NCI-H1417 treated with DMSO at 0.1 percent for 48 hours (cell line): ENCODE results near the gene FDXR.

Experiments
- DNase-seq: peaks from one replicate; lab custom pipeline; 2025; lab: John Stamatoyannopoulos, UW

The FDXR gene

GRCh38 chr17:74833501-74834377, 39.1 kb downstream of the FDXR start:
- no peak for DNase-seq

DNA sequence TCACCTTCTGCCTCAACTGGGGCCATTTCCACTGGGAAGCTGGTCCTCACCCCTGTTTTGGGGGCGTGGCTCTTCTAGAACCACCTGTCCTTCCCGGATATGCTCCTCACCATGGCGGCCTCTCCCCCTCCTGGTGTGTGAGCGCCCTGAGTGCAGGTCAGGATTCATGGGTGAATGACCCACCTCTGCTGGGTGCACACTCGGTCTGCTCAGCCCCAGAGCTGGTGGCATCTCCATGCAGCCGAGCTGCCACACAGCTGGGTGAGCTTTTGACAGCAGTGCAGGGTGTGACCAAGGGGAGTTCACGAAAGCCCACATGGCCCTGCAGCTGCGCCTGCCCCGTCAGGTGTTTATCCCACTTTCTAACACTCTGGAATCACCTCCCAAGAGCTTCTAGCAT, 40.4 kb downstream of the FDXR start:
- DNase-seq: no peak

DNA sequence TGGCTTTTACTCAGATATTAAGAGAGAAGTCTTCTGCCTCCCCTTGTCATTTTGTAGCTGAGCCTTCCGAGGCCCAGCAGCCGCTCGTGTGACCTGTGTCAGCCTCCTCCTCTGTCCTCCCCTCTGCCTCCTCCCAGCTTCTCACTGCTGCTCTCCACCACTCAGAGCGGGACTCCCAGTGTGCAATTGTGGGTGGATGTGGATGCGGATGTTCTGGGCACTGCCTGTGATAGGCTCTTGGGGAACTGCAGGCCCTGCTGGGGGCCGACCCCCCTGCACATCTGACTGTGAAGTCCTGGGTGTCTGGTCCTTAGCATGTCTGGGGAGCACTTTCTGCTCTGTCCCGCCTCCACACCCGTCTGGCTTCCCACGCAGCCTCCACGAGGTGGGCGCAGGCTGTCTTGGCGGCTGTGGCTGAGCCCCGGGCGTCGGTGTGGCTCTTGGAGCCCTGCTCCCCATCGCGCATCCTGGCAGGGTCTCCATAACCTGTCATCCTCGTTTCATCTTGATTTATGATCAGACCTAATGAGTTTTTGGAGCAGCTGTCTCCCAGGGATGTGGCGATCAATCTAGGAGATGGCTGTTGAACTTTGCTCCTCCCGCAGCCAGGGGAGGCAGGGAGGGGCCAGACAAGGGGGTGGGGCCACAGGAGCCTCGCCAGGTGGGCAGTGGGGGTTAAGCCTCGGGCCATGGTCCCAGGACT, 41.2 kb downstream of the FDXR start:
- no peak for DNase-seq

DNA sequence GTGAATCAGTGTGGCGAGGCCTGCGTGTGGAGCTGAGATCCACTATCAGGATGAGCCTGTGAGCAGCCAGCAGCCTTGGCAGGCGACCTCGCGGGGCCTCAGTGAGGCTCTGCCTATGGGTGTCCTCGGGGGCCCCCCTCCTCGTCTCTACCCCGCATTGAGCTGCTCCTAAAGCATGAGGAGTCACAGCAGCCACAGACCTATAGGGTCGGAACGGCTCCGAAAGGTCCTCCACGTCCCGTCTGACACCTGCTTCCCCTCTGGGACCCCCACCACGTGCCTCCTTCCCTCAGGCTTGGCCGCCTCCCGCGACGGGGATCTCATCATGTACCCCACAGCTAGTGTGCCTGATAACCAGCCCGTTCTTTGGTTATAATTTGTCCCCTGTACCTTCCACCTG, 41.9 kb downstream of the FDXR start:
- DNase-seq: no peak

DNA sequence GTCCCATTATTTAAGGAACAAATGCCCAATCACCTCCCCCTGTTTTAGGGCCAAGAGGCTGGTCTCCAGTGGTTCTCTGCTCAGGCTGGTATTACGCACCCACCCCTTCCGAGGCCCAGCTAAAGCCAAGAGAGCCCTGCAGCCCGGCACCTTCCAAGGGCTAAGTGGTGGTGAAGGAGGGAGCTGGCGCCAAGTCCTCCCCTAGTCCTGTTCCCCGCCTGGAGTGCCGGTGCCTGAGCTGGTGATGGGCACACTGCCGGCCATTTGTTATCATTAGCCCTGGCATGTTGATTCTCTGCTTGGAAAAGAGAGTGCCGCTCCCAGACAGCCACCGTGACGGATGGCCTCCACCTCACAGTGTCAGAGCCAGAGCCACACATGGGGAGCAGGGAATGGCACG, 45.0 kb downstream of the FDXR start:
- no peak for DNase-seq

GRCh38 chr17:74825952-74826719, 46.7 kb downstream of the FDXR start:
- no peak for DNase-seq

DNA sequence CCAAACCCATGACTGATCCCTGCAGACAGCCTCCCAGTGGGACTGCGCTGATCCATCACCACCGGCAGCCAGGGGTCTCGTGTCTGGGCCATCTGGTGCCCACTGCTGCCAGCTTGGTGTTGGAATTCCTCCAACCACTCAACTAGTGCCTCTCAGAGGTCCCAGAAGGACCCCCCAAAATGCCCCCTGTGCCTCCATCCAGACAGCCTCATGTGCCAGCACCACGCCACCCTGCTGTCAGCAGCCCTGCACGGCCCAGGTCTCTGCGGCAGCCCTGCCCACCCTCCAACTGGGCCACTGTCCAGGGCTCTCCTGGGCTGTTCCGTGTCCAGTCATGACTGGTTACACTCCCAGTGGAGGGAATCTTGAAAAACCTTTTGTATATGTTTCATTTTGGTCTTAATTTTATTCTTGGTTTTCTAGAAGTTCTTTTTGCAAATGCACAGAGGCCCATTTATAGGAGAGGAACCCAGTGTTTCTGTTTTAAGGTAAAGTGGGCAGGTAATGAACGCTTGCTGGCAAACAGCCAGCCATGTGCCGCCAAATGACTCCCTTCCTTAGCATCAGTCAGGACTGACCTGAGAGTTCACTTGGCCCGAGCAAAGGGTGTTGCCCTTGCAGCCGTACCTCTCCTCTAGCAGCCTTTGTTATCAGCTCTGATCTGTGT, 47.7 kb downstream of the FDXR start:
- DNase-seq: no peak

- DNase-seq: no peak
Measured at GRCh38 chr17:74822939-74823367, 49.8 kb downstream of the FDXR start.

DNA sequence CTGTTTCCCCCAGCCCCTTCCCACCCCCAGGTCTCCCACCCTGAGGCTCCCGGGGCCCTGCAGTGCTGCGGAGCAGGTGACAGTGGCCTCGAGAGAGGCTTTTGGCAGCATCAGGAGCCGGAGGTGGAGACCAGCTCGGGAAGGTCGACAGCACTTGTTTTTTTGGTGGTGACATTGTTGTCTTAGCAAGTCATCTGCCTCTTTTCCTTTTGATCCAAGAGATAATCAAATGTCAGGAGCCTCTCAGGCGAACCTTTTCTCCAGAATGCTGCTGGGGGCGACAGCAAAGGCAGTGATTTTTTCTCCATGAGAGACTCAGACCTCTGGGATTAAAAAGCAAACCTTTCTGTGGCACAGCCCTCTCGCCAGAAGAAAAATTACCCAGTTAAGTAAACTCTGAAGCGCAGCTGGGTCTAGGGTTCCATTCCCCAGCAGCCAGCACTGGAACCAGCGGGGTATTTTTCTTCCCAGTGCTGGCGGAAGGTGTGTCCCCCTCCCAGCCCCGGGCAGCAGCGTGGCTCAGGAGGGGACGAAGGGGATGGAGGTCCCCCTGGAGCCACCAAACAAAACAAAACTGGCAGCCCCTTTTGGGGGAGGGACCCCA, 50.4 kb downstream of the FDXR start:
- DNase-seq: no peak

DNA sequence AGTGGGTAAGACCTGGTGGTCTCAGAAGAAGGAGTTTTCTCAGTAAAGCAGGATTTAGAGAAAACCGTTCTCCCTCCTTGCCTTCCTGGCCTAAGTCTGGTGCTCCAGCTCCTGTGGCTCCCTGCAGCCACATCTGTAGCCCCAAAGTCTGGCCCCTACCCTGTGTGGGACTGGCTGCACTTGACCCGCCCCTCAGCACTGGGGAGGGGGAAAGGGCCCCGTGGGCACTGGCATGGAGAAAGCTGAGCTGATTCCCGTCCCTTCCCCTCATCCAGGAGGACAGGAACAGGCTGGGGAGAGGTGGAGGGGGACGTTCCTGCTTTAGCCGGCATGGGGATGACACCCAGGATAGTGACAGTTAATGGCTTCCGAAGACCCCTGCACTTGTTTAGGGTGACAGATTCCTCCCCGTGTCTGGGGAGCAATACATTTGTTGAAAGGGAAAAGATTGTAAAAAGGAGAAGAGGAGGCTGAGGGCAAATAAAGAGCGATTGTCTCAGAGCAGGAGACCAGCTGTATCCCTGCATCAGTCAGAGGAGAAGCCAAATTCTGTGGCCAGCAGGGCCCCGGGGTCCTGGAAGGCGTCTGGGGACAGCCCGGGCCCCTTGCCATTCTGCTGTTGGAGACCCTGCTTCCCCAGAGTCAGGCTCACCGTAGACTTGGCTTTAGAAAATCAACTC, 51.0 kb downstream of the FDXR start:
- no peak for DNase-seq

GRCh38 chr17:74819801-74820436, 52.9 kb downstream of the FDXR start:
- no peak for DNase-seq

- no peak for DNase-seq
Measured at GRCh38 chr17:74818291-74818938, 54.4 kb downstream of the FDXR start.

- DNase-seq: no peak
Measured at GRCh38 chr17:74816905-74817620, 55.7 kb downstream of the FDXR start.

- DNase-seq: no peak
Measured at GRCh38 chr17:74815550-74816370, 57.0 kb downstream of the FDXR start.

GRCh38 chr17:74815067-74815466, 57.7 kb downstream of the FDXR start:
- DNase-seq: no peak

DNA sequence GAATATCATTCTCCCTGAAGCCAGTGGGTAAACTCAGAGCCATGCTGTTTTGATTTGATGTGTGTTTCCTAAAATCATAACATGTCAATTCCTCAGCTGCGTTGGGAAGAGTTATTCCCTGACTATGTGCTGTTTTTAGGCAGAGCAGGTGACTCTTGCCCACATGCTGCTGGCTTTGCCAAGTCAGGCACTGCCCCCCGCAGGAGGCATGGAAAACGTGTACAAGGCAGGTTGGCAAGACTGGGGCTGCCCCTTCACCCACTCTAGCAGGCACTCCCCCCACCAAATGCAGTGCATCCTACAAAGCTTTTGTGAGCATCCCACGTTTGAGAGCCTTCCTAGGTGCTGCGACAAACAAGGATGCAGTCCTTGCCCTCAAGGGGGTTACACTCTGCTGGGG, 58.3 kb downstream of the FDXR start:
- no peak for DNase-seq
